Heart left ventricle (tissue), 16 donors: ENCODE data around the gene CRADD. TPM values are rescaled to one million over a fixed set of nuclear protein-coding genes. Genes with fewer than 3 reads are reported as not detected.

Experiments used
- ATAC-seq, 4 donors: fragments of 200-7000 bp; cut with Tn5 transposase; one replicate each; pipeline ENCODE4 v1.9.1; 2020 to 2022; ENCODE audit warnings: moderate library complexity in 4 of 4, mild to moderate bottlenecking in 3 of 4, moderate number of reproducible peaks in 1 of 4
- DNase-seq, 5 donors: peaks; one replicate each; pipeline ENCODE4 v3.0.0-alpha.2; 2020
- H3K27ac ChIP-seq, 12 donors: fragments of 200-600 bp; sonication (generic) in 4 of 12; one replicate each; pipeline versions ENCODE4 v1.5.0 to v1.8.0; 2016 to 2022; ENCODE audit warnings: mild to moderate bottlenecking in 2 of 12
- H3K27me3 ChIP-seq, 9 donors: fragments of 200-600 bp; sonication (generic) in 2 of 9; one replicate each; pipeline versions ENCODE4 v1.5.1 to v1.8.0; 2016 to 2022; ENCODE audit warnings: mild to moderate bottlenecking in 3 of 9
- H3K36me3 ChIP-seq, 9 donors: fragments of 200-600 bp; sonication (generic) in 2 of 9; one replicate each; pipeline versions ENCODE4 v1.5.0 to v1.8.0; 2018 to 2022; ENCODE audit warnings: mild to moderate bottlenecking in 2 of 9
- H3K4me1 ChIP-seq, 12 donors: fragments of 200-600 bp; sonication (generic) in 4 of 12; one replicate each; pipeline versions ENCODE4 v1.5.0 to v1.8.0; 2016 to 2022; ENCODE audit warnings: mild to moderate bottlenecking in 3 of 12
- H3K4me3 ChIP-seq, 12 donors: fragments of 200-600 bp; sonication (generic) in 4 of 12; one replicate each; pipeline versions ENCODE4 v1.5.0 to v1.8.0; 2017 to 2022; ENCODE audit warnings: mild to moderate bottlenecking in 9 of 12, moderate library complexity in 4 of 12
- H3K9me3 ChIP-seq, 12 donors: fragments of 200-600 bp; sonication (generic) in 4 of 12; one replicate each; pipeline versions ENCODE4 v1.5.0 to v1.8.0; 2016 to 2022; ENCODE audit warnings: mild to moderate bottlenecking in 1 of 12
- POLR2A ChIP-seq, 2 donors: fragments of 450-650 bp; IDR thresholded peaks; one replicate each; pipeline ENCODE4 v1.6.1; 2017; ENCODE audit warnings: antibody characterized with exemption in 2 of 2, mild to moderate bottlenecking in 2 of 2, moderate library complexity in 2 of 2
- WGBS, 4 donors: extraction: QIAGEN DNeasy Blood & Tissue Kit in 2 of 4; methylation state at CpG; one replicate each; pipeline versions ENCODE4 v1.1.5 to v1.1.7; 2013 to 2018; 5-methylcytosine and 5-hydroxymethylcytosine counted together
- intact Hi-C, 10 donors: fragments of 100-400 bp; cut with DNase I; formaldehyde crosslinking; loops; one replicate each; pipeline versions ENCODE4 v1.11.1 to v1.14.2; 2022
- polyA plus RNA-seq, 2 donors: library from polyadenylated mRNA; stranded (reverse); fragments of 200-250 nt; gene quantifications; one replicate each; pipeline ENCODE4 v1.2.3, GENCODE V29; 2013
- total RNA-seq, 9 donors: library from RNA; depleted of rRNA in 2 of 9; stranded (reverse); fragments of >200 nt in 2 of 9; fragmentation: NEBNext Ultra II Directional in 3 of 9; extraction: Animal tissue kit (Norgen Biotek cat#: 25700) in 3 of 9; gene quantifications; one replicate each; pipeline versions ENCODE4 v1.1.0 to v1.2.4, GENCODE V29; 2016 to 2023
- TF ChIP-seq, protein P1 (sequence below), 12 donors: fragments of 200-600 bp; sonication (generic) in 4 of 12; IDR thresholded peaks; one replicate each; pipeline versions ENCODE4 v1.5.0 to v1.8.0; 2018 to 2022; ENCODE audit warnings: antibody characterized with exemption in 12 of 12, mild to moderate bottlenecking in 5 of 12
- donor health status: ischemic (EF 13 %, LVEDD 7.1; RV severe dilation, severe dysfunction).
- donor health status: healthy with polysubstance abuse.
- donor health status: DM: no; HTN: yes; CAD: no.
- donor health status: DM: no; HTN: no; CAD: no.
- donor health status: ischemic (EF 25% LVEDD 6.9; RV normal size, moderate dysfunction).
- donor health status: ischemic (EF 25% LVEDD 5.7; RV mildly dilated, moderate dysfunction).
- donor health status: healthy.
- donor health status: DM: yes; HTN: yes; CAD: no.
- donor health status: ischemic (EF 35%, LVEDD 5.7; RV mildly dilated, moderate dysfunction).
- donor health status: nonischemic (EF 11% LVEDD 7.7; RV severe dilation, severe dysfunction).
- donor health status: DM: yes; HTN: yes; CAD: no.
- donor health status: PGD.
- donor health status: ischemic (EF 29% LVEDD 5.4; RV normal size, mild dysfunction).
- donor health status: nonischemic (EF 23%, LVEDD 6.1; RV moderate dilation, normal function).

The CRADD gene
- total and polyA plus RNA-seq, 11 donors = 11.0 to 100 (median 44.5) TPM

- H3K27me3 ChIP-seq = no peaks in the 10 kb centered on the region
- no peak for DNase-seq
- H3K27ac ChIP-seq = no peak overlapping the region
- H3K9me3 ChIP-seq = no peaks in the 10 kb centered on the region
- ATAC-seq = no peak
- peaks cover 0 to 4% (median 0%) of the 10 kb centered on the region in 12 donors for H3K4me1 ChIP-seq
- intact Hi-C loops = loop anchor here in 3 of 10 donors (1.0 to 5.0 kb wide), 3 partner anchors 45 to 50 kb away; no protein-coding TSS in a partner anchor
- H3K36me3 ChIP-seq = no peaks in the 10 kb centered on the region
- TF ChIP-seq, protein P1, sequence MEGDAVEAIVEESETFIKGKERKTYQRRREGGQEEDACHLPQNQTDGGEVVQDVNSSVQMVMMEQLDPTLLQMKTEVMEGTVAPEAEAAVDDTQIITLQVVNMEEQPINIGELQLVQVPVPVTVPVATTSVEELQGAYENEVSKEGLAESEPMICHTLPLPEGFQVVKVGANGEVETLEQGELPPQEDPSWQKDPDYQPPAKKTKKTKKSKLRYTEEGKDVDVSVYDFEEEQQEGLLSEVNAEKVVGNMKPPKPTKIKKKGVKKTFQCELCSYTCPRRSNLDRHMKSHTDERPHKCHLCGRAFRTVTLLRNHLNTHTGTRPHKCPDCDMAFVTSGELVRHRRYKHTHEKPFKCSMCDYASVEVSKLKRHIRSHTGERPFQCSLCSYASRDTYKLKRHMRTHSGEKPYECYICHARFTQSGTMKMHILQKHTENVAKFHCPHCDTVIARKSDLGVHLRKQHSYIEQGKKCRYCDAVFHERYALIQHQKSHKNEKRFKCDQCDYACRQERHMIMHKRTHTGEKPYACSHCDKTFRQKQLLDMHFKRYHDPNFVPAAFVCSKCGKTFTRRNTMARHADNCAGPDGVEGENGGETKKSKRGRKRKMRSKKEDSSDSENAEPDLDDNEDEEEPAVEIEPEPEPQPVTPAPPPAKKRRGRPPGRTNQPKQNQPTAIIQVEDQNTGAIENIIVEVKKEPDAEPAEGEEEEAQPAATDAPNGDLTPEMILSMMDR (IDR thresholded peaks at IDR 0.05) = no peak
- WGBS, 4 donors = 90 to 93% (median 92%) methylated on average over 1 of the region's 1 CpG
- H3K4me3 ChIP-seq = no peak overlapping the region
Observed at GRCh38 chr12:93667672-93668071, 9.5 kb upstream of the CRADD start.

DNA sequence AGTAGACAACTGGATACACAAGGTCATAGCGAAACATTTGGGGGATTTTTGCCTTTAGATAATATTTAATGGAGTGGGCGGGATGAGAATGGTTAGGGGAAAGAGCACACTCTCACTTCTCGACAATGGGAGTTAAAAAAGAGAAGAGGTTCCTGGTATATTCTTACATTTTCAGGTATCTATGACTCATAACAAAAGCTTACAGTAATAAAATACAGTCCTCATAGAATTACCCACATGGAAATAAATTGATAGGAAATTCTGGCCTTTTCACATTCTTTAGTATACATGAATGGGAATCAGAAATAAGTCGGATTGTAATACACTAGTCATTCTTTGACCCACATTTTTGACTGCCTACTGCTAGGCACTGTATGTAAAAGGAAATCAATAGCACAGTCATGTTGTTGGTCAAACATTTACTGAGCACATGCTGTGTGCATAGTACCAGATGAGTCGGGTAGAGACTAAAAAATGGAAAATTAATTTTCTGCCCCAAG lies 8.2 kb upstream of the CRADD start:
- Histone ChIP-seq H3K4me1 (peaks cover 0 to 4% (median 0%) of the 10 kb centered on the region in 12 donors), H3K9me3 (no peaks in the 10 kb centered on the region), H3K27me3 (no peaks in the 10 kb centered on the region), H3K4me3 (no peak overlapping the region), H3K36me3 (no peaks in the 10 kb centered on the region), H3K27ac (no peak overlapping the region)
- ATAC-seq (no peak), DNase-seq (no peak)
- WGBS, 4 donors = 94 to 97% (median 96%) methylated on average over 5 of the region's 5 CpGs
- TF ChIP-seq, protein P1 (IDR thresholded peaks at IDR 0.05) = no peak
- TF ChIP-seq POLR2A (IDR thresholded peaks at IDR 0.05) = no peak
- intact Hi-C loops = loop anchor here in 3 of 10 donors (1.0 to 5.0 kb wide), 3 partner anchors 47 to 52 kb away; no protein-coding TSS in a partner anchor

- no peaks in the 10 kb centered on the region for H3K27me3 ChIP-seq
- WGBS, 4 donors = 95 to 100% (median 97%) methylated on average over 3 of the region's 3 CpGs
- DNase-seq (no peak), ATAC-seq (no peak)
- H3K9me3 ChIP-seq = no peaks in the 10 kb centered on the region
- no peaks in the 10 kb centered on the region for H3K36me3 ChIP-seq
- H3K4me1 ChIP-seq = peaks cover 0 to 4% (median 0%) of the 10 kb centered on the region in 12 donors
- intact Hi-C loops = loop anchor here in 2 of 10 donors (5.0 kb wide), 2 partner anchors 47 to 52 kb away; no protein-coding TSS in a partner anchor
- H3K27ac ChIP-seq = no peak overlapping the region
- H3K4me3 ChIP-seq = no peak overlapping the region
- TF ChIP-seq, protein P1 (IDR thresholded peaks at IDR 0.05) = no peak
- TF ChIP-seq POLR2A (IDR thresholded peaks at IDR 0.05) = no peak
Observed at GRCh38 chr12:93669452-93669851, 7.7 kb upstream of the CRADD start.

GRCh38 chr12:93670104-93670503 lies 7.1 kb upstream of the CRADD start:
- 72 to 80% (median 75%) methylated on average over 4 of the region's 4 CpGs for WGBS, 4 donors

More at GRCh38 chr12:93670104-93670503, 7.1 kb upstream of the CRADD start:
- TF ChIP-seq, protein P1 (IDR thresholded peaks at IDR 0.05) = no peak
- TF ChIP-seq POLR2A (IDR thresholded peaks at IDR 0.05) = no peak
- Histone ChIP-seq H3K36me3 (no peaks in the 10 kb centered on the region), H3K4me3 (no peak overlapping the region), H3K27me3 (no peaks in the 10 kb centered on the region), H3K4me1 (peaks cover 0 to 4% (median 0%) of the 10 kb centered on the region in 12 donors), H3K27ac (no peak overlapping the region), H3K9me3 (no peaks in the 10 kb centered on the region)
- ATAC-seq = no peak
- no peak for DNase-seq
- intact Hi-C loops = loop anchor here in 6 of 10 donors (10.0 kb wide), 6 partner anchors 65 to 435 kb away; no protein-coding TSS in a partner anchor
